Central memory CD4-positive, alpha-beta T cell (primary cell): ENCODE results near the gene TPM2.
"Not testable (repeated sequence)": the region's sequence is repeated elsewhere in the genome, so short reads cannot be mapped to it uniquely, and the experiment has no call there.

Source experiments
- DNase-seq: peaks from one replicate; pipeline ENCODE4 v3.0.0; 2022

The TPM2 gene

DNA sequence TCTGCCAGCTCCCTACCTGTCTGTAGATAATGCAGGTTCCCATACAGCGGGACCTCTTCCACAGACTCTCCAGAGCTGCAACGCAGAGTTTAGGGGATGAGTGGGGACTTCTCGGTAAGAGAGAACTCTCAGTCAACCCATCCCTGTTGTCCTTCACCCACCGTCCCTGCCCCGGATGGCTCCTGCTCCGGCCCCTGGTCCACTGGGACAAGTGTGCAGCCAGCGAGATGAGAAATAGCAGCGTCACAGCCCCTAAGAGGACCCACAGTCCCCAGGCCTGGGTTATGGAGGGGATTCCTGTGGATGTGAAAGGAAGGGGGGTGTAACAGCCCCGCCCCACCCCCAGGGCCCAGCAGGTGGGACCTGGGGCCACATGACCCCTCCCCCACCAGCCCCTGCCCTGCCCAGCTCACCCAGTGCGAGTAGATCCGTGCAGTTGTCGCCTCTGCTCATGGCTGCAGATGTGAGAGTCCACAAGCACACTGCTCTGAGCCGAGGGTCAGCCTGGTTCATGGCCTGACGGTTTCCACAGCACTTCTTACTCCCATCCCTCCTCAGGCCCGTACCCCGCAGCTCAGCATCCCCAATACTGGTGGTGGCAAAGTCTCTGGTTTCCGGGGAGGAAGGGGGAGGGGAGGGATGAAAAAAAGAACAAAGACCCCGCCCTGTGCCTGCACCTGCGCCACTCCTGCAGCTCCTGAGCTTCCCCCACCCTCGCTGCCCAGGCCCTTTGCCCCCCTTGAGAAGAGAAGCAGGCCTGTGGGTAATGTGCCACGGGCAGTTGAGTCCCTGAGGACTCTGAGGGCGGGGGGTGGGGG lies 39.2 kb downstream of the TPM2 start, which contains the start of gene SIT1:
SIT1 (minus strand) TSS at position 591 of the 818 bp plus-strand sequence; CDS start at position 513, 78 bp downstream.
- DNase-seq, result peak; percentile 44

DNA sequence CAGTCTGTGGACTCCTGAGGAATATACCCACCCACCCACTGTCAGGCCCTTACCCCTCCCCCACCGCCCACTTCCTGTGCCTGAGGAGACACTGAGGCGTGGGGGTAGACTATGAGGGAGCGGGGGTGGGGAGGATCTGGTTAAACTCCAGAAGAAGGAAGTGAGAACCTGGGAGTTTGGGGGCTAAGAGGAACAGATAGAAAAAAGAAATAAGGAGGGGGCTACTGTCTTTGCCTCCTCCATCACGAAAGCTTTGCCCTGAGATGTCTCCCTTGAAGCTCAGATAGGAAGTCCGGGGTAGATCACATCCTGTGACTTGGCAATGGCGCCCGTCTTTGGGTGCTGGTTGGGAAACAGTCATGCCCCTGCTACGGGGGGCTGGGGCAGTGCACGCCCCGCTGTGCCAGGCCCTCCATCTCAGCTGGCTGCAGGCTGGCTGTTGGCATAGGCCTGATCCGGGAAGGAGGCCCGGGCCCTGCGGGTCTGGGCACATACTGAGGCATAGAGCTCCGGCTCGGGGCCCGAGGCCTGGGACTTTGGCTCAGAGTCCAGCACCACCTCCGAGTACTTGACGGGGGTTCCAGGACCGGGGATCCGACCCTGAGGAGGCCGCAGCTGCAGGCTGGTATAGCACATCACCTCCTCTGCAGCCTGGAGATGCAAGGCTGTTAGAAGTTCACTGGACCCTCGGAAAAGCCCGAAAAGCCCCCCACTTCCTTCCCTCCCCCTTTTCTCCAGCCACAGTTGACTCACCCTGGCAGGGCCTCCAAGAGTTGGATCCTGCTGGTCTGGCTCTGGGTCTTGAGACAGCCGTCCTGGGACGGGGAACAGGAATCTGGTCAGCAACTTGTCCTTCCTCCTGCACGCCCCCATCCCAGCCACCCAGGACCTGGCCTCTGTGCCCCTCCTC lies 40.0 kb downstream of the TPM2 start:
- DNase-seq, result peak; percentile 51

DNA sequence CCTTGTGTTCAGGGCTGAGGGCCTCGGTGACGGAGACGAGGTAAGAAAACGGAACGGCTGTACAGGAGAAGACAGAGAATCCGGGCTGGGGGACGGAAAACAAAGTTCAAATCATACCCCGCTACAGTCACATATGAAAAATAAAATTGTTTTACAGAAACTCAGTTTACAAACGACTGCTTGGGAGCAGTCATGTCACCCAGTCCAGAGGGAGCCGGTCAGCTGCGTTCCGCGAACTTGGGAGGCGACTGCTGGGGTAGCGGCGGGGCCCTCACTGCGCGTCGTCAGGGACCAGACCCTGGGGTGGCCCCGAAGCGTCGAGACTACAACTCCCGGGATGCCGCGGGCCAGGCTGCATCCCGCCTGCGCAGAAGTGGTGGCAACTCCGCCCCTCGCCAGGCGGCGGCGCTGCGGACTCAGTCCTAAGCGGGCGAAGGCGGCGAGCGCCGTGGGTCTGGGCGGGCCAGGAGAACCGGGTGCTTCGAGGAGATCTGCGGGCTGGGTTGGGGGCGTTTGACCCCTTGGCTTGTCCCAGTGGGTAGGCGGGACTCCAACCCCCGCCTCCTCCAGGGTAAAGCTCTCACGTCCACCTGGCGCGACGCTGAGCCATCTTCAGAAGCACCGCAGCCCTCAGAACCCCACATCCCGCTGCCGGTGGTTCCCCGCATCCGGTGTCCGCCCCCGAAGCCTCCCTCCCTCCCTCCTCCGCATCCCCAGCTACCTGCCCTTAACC lies 43.0 kb downstream of the TPM2 start:
- DNase-seq, result peak; percentile 90

GRCh38 chr9:35646153-35646532 lies 43.6 kb downstream of the TPM2 start:
- DNase-seq, result peak; percentile 25

DNA sequence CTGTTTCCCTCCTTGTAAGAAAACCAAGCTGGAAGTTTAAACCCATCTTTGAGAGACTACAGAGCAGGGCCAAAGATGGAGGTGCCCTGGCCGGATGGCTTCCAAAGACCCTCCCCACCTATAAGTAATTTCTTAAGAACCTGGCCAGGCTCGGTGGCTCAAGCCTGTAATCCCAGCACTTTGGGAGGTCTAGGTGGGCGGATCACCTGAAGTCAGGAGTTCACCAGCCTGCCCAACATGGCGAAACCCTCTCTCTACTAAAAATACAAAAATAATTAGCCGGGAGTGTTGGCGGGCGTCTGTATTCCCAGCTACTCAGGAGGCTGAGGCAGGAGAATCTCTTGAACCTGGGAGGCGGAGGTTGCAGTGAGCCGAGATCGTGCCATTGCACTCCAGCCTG lies 44.0 kb downstream of the TPM2 start:
- not testable (repeated sequence) for DNase-seq

DNA sequence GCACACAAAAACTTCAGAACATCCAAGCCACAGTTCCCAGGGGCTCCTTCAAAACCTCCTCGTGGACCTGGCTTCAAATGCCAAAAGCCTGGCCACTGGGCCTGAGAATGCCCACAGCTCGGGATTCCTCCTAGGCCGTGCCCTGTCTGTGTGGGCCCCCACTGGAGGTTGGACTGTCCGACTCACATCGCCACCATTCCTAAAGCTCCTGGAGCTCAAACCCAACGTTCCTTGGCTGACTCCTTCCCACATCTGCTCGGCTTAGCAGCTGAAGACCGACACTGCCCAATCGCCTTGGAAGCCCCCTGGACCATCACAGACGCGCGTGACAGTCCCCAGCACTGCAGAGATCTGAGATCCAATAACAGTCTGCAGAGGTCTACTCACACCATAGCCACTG lies 46.7 kb downstream of the TPM2 start:
- DNase-seq, result no peak

GRCh38 chr9:35641478-35641877 lies 48.2 kb downstream of the TPM2 start:
- not testable (repeated sequence) for DNase-seq

- DNase-seq, result not testable (repeated sequence)
Observed at GRCh38 chr9:35640431-35640830, 49.3 kb downstream of the TPM2 start.

DNA sequence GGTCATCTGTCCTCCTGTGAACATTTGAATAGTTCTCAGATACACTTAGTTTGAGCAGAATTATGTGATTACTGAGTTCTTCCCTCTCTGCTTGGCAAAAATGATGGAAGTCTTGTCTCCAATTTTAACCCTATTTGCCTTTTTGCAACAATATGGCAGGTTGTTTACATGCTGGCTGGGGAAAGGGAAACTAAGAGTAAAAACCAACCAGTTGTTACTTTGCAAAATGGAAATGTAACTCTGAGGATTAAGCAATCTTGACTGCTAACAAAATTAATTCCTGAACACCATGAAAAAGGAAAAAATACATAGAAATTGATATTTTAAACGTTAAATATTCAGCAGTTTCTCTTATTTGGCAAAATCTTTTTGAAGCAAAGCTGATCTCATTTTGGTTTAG lies 50.1 kb downstream of the TPM2 start:
- DNase-seq, result no peak

GRCh38 chr9:35639225-35639624 lies 50.5 kb downstream of the TPM2 start:
- DNase-seq, result not testable (repeated sequence)

DNA sequence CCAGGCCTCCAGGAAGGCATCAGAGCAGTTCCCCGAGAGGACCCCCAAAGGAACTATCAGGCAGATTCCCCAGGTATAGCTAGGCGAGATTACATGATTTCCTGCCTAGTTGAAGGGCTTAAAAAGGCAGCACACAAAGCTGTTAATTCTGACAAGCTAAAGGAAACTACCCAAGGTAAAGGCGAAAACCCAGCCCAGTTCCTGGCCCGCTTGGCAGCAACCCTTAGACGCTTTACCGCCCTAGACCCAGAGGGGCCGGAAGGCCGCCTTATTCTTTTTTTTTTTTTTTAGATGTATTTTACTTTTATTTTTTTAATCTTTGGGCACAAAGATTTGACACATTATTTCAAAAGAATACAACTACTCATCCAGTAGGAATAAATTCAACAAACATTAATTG lies 51.0 kb downstream of the TPM2 start:
- not testable (repeated sequence) for DNase-seq

DNA sequence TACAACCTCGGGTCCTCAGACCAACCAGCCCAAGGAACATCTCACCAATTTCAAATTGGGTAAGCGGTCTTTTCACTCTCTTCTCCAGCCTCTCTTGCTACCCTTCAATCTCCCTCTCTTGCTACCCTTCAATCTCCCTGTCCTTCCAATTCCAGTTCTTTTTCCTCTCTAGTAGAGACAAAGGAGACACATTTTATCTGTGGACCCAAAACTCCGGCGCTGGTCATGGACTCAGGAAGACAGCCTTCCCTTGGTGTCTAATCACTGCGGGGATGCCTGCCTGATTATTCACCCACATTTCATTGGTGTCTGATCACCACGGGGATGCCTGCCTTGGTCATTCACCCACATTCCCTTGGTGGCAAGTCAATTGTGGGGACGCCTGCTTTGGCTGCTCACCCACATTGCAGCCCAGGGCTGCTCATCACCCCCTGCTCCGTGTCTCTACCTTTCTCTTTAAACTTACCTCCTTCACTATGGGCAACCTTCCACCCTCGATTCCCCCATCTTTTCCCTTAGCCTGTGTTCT lies 52.2 kb downstream of the TPM2 start:
- DNase-seq, result not testable (repeated sequence)

DNA sequence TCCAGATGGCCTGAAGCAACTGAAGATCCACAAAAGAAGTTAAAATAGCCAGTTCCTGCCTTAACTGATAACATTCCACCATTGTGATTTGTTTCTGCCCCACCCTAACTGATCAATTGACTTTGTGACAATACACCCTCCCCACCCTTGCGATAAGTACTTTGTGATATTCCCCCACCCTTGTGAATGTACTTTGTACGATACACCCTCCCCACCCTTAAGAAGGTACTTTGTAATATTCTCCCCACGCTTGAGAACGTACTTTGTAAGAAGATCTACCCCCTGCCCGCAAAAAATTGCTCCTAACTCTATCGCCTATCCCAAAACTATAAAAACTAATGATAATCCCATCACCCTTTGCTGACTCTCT lies 52.9 kb downstream of the TPM2 start:
- DNase-seq, result not testable (repeated sequence)

DNA sequence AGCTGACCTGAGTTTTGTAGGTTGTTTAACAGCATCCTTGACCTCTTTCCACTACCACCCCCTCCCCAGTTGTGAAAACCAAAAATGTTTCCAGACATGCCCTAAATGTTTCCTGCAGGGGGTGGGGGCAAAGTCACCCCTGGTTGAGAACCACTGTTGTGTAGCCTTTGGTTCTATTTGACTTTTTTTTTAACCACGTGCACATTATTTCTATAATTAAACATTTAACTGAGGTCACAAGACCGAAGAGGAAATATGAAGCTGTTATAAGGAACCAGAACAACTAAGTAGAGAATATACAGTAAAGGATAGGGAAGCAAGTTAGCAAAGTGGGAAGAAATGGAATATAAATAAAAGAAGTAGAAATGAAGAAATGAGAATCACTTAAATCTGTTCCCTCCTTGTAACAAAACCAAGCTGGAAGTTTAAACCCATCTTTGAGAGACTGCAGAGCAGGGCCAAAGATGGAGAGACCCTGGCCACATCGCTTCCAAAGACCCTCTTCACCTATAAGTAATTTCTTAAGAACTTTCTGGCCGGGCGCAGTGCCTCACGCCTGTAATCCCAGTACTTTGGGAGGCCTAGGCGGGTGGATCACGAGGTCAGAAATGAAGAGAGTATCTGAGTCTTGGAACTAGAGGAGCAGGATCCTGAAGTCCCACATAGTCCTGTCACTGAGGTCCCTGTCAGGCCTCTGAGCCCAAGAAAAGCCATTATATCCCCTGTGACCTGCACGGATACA lies 53.4 kb downstream of the TPM2 start:
- no peak for DNase-seq

GRCh38 chr9:35635730-35636129 lies 54.0 kb downstream of the TPM2 start:
- DNase-seq, result no peak
